ENCODE measurements around the gene MARCO.

DNA sequence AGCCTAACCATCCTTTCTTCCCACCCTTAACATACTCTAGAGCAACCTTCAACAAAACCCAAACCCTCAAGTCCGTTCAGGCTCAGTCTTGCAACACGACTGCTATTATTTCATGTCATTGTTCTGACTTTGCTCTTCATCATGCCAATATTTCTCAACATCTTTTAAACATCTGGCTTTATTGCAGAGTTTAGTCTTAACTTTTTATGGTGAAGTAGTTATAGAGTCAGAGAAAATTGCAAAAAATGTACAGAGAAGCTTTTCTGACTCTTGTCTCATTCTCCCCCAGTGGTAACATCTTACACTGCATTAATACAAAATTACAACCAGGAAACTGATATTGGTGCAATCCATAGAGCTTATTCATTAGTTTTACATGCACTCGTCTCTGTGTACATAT lies 3.9 kb downstream of the MARCO start:
- TF ChIP-seq, protein P1, sequence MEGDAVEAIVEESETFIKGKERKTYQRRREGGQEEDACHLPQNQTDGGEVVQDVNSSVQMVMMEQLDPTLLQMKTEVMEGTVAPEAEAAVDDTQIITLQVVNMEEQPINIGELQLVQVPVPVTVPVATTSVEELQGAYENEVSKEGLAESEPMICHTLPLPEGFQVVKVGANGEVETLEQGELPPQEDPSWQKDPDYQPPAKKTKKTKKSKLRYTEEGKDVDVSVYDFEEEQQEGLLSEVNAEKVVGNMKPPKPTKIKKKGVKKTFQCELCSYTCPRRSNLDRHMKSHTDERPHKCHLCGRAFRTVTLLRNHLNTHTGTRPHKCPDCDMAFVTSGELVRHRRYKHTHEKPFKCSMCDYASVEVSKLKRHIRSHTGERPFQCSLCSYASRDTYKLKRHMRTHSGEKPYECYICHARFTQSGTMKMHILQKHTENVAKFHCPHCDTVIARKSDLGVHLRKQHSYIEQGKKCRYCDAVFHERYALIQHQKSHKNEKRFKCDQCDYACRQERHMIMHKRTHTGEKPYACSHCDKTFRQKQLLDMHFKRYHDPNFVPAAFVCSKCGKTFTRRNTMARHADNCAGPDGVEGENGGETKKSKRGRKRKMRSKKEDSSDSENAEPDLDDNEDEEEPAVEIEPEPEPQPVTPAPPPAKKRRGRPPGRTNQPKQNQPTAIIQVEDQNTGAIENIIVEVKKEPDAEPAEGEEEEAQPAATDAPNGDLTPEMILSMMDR (IDR thresholded peaks at IDR 0.05): no peak
- no peak for TF ChIP-seq POLR2A (IDR thresholded peaks at IDR 0.05)
